GM18508 (cell line): ENCODE results near the gene TBC1D8.

ENCODE experiments used
- ATAC-seq: cut with Tn5 transposase; IDR thresholded peaks from one replicate; pipeline ENCODE4 v1.9.1; 2021; ENCODE audit warnings: moderate number of reproducible peaks; ENCODE audit not compliant: insufficient read depth, unreplicated experiment

The TBC1D8 gene

DNA sequence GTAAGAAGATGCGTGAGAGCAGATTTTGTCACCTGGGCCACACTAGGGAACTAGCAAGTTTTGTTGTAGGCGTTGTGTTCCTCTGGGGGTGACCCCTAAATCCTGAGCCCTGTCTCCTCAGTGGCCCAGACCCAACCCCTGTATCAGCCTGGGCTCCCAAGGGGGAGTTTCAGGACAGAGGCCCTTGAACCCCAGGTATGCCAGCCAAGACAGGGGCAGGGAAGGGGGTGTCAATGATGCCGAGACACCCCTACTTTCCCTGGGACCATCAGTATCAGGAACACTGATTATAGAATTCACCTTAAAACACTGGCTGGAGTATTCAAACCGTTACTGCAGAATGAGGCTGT lies 188.2 kb downstream of the TBC1D8 start:
- no peak for ATAC-seq

DNA sequence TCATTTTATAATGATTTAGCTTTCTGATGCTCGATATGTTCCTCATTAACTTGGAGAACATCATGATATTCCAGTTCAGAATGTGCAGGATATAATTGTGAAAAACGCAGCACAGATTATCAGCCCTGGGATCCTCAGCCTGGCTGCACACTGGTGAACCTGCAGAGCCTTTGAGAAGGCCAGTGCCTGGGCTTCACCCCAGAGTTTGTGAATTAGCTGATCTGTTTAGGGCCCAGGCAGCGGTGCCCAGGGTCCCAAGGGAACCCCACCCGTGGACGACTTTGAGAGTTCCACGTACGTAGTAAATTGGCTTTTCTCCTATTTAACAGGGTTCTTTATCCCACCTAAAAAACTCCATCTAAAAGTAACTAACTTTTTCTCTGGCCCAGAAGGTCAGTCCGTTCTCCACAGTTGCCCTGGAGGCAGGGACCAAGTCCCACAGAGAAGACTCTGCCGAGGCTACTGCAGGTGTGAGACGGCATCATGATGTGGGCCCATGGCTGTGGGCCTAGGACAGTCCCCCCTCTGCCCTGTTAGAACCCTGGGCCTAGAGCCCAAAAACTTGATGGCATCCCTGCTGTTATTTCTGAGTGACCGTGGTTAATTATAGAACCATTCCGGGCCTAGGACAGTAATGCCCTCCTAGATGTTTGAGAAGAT lies 188.7 kb downstream of the TBC1D8 start:
- ATAC-seq = no peak

DNA sequence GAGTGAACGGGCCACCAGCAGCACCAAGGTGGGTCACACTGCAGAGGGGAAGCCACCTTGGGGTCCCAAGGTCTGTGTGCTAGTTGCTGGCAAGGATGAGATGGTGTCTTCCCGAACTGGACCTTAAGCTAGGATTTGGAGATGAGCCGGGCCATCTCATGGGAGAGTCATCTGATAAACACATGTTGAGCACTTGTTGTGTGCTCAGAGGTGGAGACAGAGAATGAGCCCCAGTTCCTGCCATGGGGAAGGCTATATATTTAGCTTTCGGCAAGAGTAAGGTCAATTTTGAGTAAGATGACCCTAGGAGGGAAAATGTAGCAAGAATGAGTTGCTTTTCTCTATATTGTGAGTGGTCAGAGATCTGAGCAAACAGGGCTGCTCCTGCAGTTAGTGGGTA lies 190.5 kb downstream of the TBC1D8 start:
- no peak for ATAC-seq

DNA sequence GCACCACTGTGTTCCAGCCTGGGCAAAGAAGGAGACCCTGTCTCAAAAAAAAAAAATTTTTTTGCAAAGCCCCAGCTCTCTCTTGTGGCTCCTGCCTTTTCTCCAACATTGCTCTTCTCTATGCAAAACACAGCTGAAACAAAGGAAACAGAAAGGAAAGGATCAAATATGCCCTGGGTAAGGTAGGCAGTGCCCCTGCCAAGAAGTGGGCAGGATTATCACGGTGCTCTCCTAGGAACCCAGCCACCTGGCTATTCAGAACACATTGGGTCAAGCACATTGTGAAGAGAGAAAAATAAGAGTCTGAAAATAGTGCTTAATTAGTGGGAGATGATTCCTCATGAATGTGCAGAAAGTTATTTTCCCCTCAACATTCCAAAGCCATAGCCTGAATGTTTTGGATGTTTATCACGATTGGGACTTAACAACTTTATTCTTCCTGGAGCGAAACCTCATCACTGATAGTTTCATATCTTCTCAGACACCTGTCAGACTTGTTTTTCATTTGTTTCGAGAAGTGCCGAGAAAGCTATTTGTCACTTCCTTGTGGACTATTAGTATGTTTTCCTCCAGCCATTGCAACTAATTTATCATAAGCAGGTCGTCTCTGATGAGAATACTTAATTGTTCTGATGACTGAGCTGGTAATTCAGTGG lies 191.8 kb downstream of the TBC1D8 start:
- no peak for ATAC-seq

DNA sequence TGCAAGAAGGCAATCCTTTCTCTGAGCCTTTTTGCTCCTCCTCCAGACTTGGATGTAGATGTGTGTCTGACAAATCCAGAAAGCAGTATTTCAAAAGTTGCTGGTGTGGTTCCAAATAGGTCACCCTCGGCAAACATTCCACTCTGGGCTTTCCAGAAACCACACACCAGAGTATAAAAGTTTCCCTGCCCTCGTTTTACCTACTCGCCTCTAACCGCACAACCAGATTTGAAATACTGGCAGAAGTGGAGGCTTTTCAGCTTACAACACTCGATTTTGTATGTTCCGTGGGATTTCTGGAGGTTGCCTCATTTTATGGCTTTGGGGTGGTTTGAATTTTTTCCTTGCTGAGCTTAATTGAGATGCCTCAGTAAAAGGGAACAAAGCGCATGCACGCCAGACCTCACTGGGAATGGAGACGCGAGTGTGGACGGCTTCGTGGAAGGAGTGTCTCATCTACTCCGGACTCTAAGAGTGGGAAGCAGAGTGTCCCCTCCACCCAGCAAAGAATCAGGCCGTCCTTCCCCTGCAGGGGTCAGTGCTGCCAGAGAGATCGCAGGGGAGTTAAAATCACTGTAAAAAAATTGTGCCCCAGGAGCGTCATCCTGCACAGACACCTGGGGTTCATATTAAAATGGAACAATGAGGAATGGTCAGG lies 193.1 kb downstream of the TBC1D8 start:
- ATAC-seq = no peak
